ENCODE data around the gene COL27A1. TPM values are rescaled to one million over a fixed set of nuclear protein-coding genes. Genes with fewer than 3 reads are reported as not detected.

COL27A1 gene
- polyA plus RNA-seq, 2 of the 4 experiments (the other 2 are of a cell fraction) = 6.9 to 20.6 TPM

DNA sequence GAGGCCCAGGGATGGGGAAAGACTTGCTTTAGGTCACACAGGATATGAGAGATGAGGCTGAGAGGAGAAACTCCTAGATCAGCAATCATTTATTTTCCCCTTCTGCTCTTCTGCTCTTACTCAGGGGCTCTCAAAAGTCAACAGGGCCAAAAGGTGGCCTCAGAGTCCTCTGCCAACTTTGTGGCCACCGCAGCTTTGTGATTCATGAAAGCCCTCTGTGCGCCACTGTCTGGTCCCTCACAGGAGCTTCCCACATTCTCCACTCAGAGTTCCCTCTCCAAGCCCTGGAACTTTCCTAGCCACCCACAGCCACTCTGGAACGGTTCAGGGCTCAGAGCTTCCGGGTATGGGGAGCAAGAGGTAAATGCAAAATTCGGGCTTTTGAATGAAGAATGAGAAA lies 82.4 kb downstream of the COL27A1 start:
- H3K4me2 ChIP-seq = no peak overlapping the region
- ChIA-PET POLR2A (no interaction called here), CTCF (interaction anchor here (0.8 to 5.6 kb wide), 5 partner anchors 13 to 155 kb away, joined by 3 to 31 read pairs (median 8); no protein-coding TSS in a partner anchor)
- DNase-seq (ENCODE audit: low read depth in 1 of 2, low spot score in 1 of 2) = no peak
- FAIRE-seq = no peak
- TF ChIP-seq TP53 (CRISPR knock-in tag; IDR thresholded peaks at IDR 0.05) (no peak), POLR2A (IDR thresholded peaks at IDR 0.05; ENCODE audit: low read length) (no peak), RNF2 (IDR thresholded peaks at IDR 0.05; ENCODE audit: borderline replicate concordance, low read depth) (no peak), CHD4 (IDR thresholded peaks at IDR 0.05; ENCODE audit: borderline replicate concordance) (no peak), HOXB13 (CRISPR knock-in tag; IDR thresholded peaks at IDR 0.05; ENCODE audit: low read depth) (no peak), ZC3H11A (IDR thresholded peaks at IDR 0.05) (no peak), ZNF302 (CRISPR knock-in tag; IDR thresholded peaks at IDR 0.05) (no peak), JUN (IDR thresholded peaks at IDR 0.05) (no peak), EHMT2 (IDR thresholded peaks at IDR 0.05; ENCODE audit: low read depth) (no peak), BHLHE40 (IDR thresholded peaks at IDR 0.05; ENCODE audit: low read depth, low read length) (no peak), RAD21 (conservative IDR thresholded peaks at IDR 0.05 in 1 of 2, IDR thresholded peaks at IDR 0.05 in 1 of 2) (no peak)
- TF ChIP-seq, protein P1, sequence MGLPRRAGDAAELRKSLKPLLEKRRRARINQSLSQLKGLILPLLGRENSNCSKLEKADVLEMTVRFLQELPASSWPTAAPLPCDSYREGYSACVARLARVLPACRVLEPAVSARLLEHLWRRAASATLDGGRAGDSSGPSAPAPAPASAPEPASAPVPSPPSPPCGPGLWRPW (IDR thresholded peaks at IDR 0.05) = no peak
- H3K4me3 ChIP-seq = no peak overlapping the region
- 71% methylated on average over 5 of the region's 5 CpGs for WGBS (ENCODE audit: missing lambda C conversion rate)
- no peaks in the 10 kb centered on the region for H3K4me1 ChIP-seq
- no peaks in the 10 kb centered on the region for H3K9me3 ChIP-seq
- H3K27ac ChIP-seq = no peak overlapping the region
- ATAC-seq = no peak

DNA sequence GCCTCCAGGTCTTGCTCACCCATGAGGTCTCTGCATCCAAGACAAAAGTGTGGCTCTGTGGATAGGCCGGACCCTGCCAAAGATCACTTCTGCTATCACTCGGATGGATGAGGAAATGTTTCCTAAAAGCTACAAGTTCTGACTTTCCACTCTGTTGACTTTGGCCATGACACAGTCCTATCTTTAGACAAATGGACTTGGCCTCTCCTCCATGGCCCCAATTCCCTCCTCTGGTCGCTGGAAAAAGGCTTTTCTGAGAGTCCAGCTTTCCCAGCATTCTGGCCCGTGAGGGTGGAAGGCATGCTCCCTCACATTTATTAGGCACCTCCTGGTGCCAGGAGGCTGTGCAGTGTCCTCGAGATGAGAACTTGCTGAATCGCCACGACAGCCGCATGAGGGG lies 83.1 kb downstream of the COL27A1 start:
- Histone ChIP-seq H3K9me3 (no peaks in the 10 kb centered on the region), H3K4me1 (no peaks in the 10 kb centered on the region), H3K4me2 (no peak overlapping the region), H3K4me3 (no peak overlapping the region), H3K27ac (no peak overlapping the region)
- POLR2A ChIA-PET = no interaction called here
- FAIRE-seq = no peak
- TF ChIP-seq, protein P2, sequence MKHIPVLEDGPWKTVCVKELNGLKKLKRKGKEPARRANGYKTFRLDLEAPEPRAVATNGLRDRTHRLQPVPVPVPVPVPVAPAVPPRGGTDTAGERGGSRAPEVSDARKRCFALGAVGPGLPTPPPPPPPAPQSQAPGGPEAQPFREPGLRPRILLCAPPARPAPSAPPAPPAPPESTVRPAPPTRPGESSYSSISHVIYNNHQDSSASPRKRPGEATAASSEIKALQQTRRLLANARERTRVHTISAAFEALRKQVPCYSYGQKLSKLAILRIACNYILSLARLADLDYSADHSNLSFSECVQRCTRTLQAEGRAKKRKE (CRISPR knock-in tag; IDR thresholded peaks at IDR 0.05; ENCODE audit: low read depth) = no peak
- no peak for TF ChIP-seq CEBPB (IDR thresholded peaks at IDR 0.05)
- WGBS (ENCODE audit: missing lambda C conversion rate) = 87% methylated on average over 8 of the region's 8 CpGs
- ATAC-seq = no peak
- no peak for DNase-seq (ENCODE audit: low read depth in 1 of 2, low spot score in 1 of 2)
- CTCF ChIA-PET = interaction anchor here (0.8 to 5.6 kb wide), 5 partner anchors 12 to 156 kb away, joined by 3 to 31 read pairs (median 8); no protein-coding TSS in a partner anchor

DNA sequence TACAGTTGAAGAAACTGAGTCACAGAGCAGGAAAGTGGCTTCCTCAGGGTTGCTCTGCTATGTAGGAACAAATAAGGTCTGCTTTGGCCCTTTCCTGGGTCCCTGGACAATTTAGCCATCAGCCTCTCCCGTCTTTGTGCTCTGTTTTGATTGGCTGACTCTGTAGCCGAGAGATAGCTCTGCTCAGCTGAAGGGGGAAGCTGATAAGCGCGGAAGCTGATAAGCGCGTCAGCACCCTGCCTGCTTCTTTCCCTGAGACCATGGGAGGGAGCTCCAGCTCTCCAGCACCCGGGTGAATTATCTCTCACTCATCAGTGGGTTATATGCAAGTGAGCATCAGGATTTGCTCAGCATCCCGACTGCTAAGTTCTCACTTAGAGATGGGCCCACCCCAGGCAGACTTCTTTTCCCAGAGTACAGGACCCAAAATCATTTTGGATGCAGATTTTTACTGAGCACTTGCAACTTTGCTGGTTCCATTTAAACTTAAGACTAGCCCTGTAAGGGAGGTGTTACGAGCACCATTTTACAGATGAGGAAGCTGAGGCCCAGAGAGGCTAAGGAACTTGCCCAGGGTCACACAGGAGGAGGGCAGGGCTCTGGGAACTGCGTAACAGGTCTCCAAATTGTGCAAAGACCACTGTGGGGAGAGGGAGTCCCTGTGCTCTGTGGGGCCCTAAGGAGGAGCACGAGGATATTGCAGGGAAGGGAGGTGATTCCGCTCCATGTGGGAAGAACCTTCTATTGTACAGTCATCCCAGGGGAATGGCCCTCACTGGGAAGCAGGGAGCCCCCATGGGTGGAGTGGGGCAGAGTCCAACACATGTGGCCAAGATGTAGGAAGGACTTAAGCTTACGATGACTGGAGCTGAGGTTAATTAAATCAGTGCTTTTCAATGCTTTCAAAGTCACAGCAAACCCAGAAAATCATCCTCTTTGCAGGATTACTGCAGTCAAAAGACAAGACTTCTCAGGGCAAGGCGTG lies 83.8 kb downstream of the COL27A1 start:
- no peak overlapping the region for H3K4me3 ChIP-seq
- TF ChIP-seq RAD21 (conservative IDR thresholded peaks at IDR 0.05 in 1 of 2, IDR thresholded peaks at IDR 0.05 in 1 of 2) (peak; percentile 10 to 31; a peak in 2 of 5 replicates), ZC3H11A (IDR thresholded peaks at IDR 0.05) (no peak)
- FAIRE-seq (no peak), ATAC-seq (peak in 1 of 2 experiments; percentile 57; a peak in 3 of 6 replicates), DNase-seq (ENCODE audit: low read depth in 1 of 2, low spot score in 1 of 2) (peak; percentile 21 to 28)
- H3K27ac ChIP-seq = no peak overlapping the region
- H3K9me3 ChIP-seq = no peaks in the 10 kb centered on the region
- 82% methylated on average over 14 of the region's 14 CpGs for WGBS (ENCODE audit: missing lambda C conversion rate)
- no peaks in the 10 kb centered on the region for H3K4me1 ChIP-seq
- H3K4me2 ChIP-seq = no peak overlapping the region
- CTCF ChIA-PET = interaction anchor here (0.8 to 5.6 kb wide), 8 partner anchors 10 to 157 kb away, joined by 3 to 31 read pairs (median 3); no protein-coding TSS in a partner anchor
- POLR2A ChIA-PET = no interaction called here

DNA sequence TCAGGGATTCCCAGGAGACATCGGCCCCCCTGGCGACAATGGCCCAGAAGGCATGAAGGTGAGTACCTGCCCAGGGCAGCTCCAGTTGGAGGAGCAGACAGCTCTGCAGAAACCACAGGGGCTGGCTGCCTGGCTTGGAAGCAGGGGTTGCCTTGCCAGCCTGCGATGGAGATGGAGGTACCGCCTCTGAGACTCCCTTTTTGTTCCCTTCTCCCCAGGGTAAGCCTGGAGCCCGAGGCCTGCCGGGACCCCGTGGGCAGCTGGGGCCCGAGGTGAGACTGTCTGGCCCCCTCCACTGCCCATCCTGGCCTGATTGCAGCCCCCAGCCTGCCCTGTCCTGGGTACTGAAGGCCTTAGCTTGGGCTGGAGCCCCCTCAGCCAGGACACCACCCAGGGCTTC lies 84.9 kb downstream of the COL27A1 start:
- FAIRE-seq (no peak), DNase-seq (ENCODE audit: low read depth in 1 of 2, low spot score in 1 of 2) (no peak), ATAC-seq (no peak)
- no peak overlapping the region for H3K4me2 ChIP-seq
- ChIA-PET POLR2A (no interaction called here), CTCF (interaction anchor here (0.7 to 5.6 kb wide), 6 partner anchors 11 to 158 kb away, joined by 3 to 31 read pairs (median 3); no protein-coding TSS in a partner anchor)
- no peaks in the 10 kb centered on the region for H3K4me1 ChIP-seq
- H3K27ac ChIP-seq = no peak overlapping the region
- 94% methylated on average over 3 of the region's 8 CpGs for WGBS (ENCODE audit: missing lambda C conversion rate)
- H3K4me3 ChIP-seq = no peak overlapping the region
- no peaks in the 10 kb centered on the region for H3K9me3 ChIP-seq
- TF ChIP-seq RCOR1 (IDR thresholded peaks at IDR 0.05; ENCODE audit: low read depth, low read length) = no peak
- TF ChIP-seq HOXB13 (CRISPR knock-in tag; IDR thresholded peaks at IDR 0.05; ENCODE audit: low read depth) = no peak
- TF ChIP-seq EHF (CRISPR knock-in tag; IDR thresholded peaks at IDR 0.05) = no peak
- TF ChIP-seq BHLHE40 (IDR thresholded peaks at IDR 0.05; ENCODE audit: low read depth, low read length) = no peak
- no peak for TF ChIP-seq NFE2L2 (conservative IDR thresholded peaks at IDR 0.05; ENCODE audit: low read length)
- TF ChIP-seq SREBF2 (IDR thresholded peaks at IDR 0.05) = no peak
- no peak for TF ChIP-seq HOXB5 (CRISPR knock-in tag; IDR thresholded peaks at IDR 0.05)
- no peak for TF ChIP-seq MYC (IDR thresholded peaks at IDR 0.05; ENCODE audit: borderline replicate concordance, low read length)
- no peak for TF ChIP-seq JUNB (IDR thresholded peaks at IDR 0.05)
- no peak for TF ChIP-seq TP53 (CRISPR knock-in tag; IDR thresholded peaks at IDR 0.05)
- TF ChIP-seq, protein P3, sequence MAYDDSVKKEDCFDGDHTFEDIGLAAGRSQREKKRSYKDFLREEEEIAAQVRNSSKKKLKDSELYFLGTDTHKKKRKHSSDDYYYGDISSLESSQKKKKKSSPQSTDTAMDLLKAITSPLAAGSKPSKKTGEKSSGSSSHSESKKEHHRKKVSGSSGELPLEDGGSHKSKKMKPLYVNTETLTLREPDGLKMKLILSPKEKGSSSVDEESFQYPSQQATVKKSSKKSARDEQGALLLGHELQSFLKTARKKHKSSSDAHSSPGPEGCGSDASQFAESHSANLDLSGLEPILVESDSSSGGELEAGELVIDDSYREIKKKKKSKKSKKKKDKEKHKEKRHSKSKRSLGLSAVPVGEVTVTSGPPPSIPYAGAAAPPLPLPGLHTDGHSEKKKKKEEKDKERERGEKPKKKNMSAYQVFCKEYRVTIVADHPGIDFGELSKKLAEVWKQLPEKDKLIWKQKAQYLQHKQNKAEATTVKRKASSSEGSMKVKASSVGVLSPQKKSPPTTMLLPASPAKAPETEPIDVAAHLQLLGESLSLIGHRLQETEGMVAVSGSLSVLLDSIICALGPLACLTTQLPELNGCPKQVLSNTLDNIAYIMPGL (CRISPR knock-in tag; IDR thresholded peaks at IDR 0.05; ENCODE audit: borderline replicate concordance) = no peak
- TF ChIP-seq, protein P4, sequence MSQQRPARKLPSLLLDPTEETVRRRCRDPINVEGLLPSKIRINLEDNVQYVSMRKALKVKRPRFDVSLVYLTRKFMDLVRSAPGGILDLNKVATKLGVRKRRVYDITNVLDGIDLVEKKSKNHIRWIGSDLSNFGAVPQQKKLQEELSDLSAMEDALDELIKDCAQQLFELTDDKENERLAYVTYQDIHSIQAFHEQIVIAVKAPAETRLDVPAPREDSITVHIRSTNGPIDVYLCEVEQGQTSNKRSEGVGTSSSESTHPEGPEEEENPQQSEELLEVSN (IDR thresholded peaks at IDR 0.05; ENCODE audit: borderline replicate concordance, low read depth) = no peak
- TF ChIP-seq, protein P1 (IDR thresholded peaks at IDR 0.05) = no peak
- no peak for TF ChIP-seq FOXS1 (CRISPR knock-in tag; IDR thresholded peaks at IDR 0.05)

Measured in A549 (cell line).